GM04503 (cell line): Measurements from ENCODE around the gene KRTAP6-2.

ENCODE experiments used
- DNase-seq: peaks from one replicate; pipeline ENCODE4 v3.0.0-alpha.2; 2012; ENCODE audit warnings: low read depth

Gene KRTAP6-2, protein sequence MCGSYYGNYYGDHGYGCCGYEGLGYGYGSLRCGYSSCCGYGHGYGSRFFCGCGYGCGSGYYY

DNA sequence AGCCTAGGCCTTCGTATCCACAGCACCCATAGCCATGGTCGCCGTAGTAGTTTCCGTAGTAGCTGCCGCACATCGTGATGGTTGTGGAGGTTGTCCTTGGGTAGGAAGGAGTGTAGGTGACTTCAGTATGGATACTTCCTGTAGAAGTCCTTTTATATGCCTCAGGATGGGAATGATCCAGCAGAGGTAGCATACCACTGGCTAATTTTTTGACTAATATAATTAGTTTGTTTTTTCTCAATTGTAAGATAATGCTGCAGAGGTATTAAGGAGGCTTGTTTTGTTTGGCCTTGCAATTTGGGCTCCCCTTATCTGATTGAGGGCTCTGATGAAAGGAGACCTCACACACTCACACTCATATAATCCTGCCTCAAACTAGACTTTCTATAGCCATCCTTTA lies at the start of gene KRTAP6-2:
TSS of gene KRTAP6-2 (minus strand) at position 101 of the 400 bp plus-strand sequence. CDS start at position 73, 28 bp downstream.
- no peak for DNase-seq

GRCh38 chr21:30646904-30647414 lies 48.3 kb upstream of the KRTAP6-2 start:
- no peak for DNase-seq

DNA sequence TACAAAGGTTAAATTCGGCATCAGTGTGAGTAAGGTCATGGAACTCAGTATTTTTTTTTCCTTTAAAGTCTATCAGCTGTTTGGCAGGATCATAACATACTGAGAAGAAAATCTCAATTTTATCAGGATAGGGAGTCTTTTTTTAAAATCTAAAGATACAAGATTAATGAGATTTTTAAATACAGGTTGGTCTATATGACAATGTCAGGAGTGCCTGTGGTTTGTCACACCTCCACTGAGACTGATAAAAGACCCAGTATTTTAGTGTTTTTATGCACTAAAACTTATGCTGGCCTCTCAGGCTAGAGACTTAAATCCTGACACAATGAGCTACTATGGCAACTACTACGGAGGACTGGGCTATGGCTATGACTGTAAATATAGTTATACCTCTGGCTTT lies 43.9 kb upstream of the KRTAP6-2 start, which contains the start of gene KRTAP20-3:
TSS of gene KRTAP20-3 (plus strand) at position 301 of the 400 bp plus-strand sequence.
- DNase-seq: no peak

- DNase-seq: no peak
These were observed 40.0 kb upstream of the KRTAP6-2 start for GRCh38 chr21:30638686-30639085.

GRCh38 chr21:30634906-30635305 lies 36.2 kb upstream of the KRTAP6-2 start, which contains the start of gene KRTAP20-2:
TSS of gene KRTAP20-2 (plus strand) at chr21:30635206. CDS start at chr21:30635264, 58 bp downstream.
- DNase-seq: no peak

- DNase-seq: no peak
These were observed 30.5 kb upstream of the KRTAP6-2 start for GRCh38 chr21:30629200-30629599.

- DNase-seq: no peak
These were observed 29.4 kb upstream of the KRTAP6-2 start for GRCh38 chr21:30628109-30628508.

GRCh38 chr21:30625449-30626165 lies 26.9 kb upstream of the KRTAP6-2 start:
- no peak for DNase-seq

- DNase-seq: no peak
These were observed 24.7 kb upstream of the KRTAP6-2 start for GRCh38 chr21:30623362-30623761.

DNA sequence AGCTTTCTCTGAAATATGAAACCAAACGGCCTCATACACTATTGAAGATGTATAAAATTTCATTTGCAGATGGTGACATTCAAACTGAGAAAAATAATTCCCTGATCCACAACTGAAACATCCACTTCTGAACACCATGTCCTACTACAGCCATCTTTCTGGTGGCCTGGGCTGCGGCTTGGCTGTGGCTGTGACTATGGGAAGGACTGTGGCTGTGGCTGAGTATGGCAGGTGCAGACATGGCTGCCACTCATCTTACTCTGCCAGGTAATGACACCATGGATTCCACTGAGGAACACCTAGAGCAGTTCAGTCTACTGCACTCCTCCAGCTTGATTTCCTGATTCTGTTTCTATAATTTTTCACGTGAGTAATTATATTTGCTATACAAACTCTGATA lies 21.8 kb upstream of the KRTAP6-2 start, which contains the start of gene KRTAP20-4:
TSS of gene KRTAP20-4 (plus strand) at position 106 of the 400 bp plus-strand sequence.
- DNase-seq: no peak

DNA sequence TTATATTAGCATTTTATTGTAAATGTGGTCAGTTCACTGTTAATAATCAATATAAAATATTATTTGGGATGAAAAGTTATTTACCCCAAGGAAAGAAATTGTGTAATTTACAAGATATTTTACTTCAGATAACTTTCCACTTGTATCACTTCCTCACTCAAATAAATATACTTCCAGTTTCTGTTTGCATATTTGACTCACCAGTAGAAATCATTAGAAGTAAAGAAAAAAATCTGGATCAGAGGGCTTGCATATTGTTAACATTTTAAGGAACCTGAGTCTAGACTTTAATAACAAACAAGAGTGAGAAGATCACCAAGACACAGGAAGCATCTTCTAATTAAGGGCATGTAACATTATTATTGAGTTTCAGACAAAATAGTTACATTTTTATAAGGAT lies 21.4 kb upstream of the KRTAP6-2 start:
- DNase-seq: no peak

DNA sequence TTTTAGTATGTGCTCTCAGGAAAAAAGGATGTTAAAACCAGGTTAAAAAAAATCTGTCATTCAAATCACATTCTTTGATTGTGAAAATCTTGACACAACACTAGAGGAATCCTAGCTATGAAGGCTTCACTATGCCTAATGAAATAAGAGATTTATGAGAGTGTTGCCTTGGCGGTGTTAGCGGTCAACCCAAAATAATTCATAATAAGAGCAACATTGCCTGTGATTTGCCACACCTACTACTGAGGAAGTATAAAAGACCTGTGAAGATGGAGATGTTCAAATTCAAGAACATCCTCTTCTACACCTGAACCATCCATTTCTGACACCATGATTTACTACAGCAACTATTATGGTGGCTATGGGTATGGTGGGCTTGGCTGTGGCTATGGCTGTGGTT lies 17.4 kb upstream of the KRTAP6-2 start, which contains the start of gene KRTAP20-1:
TSS of gene KRTAP20-1 (plus strand) at position 301 of the 400 bp plus-strand sequence. CDS start at position 331, 30 bp downstream.
- no peak for DNase-seq

DNA sequence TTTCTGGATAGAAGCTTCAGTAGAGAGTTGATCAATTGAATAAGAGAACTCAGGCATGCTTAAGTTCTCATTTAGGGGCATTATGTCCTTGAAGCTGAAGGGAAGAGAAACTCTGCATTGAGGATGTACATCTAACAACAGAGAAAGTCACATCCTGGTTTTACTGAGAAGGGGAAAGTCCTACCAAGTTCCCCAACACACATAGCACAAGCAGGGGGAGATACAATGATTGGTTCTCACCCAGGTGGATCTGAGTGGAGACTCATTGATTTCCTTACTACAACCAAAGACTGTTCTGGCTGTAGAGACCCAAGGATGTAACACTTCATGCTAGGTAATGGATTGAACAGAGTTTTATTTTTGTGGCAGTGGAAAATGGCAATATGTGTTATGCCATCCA lies 16.5 kb upstream of the KRTAP6-2 start:
- DNase-seq: no peak

- no peak for DNase-seq
These were observed 15.1 kb upstream of the KRTAP6-2 start, which contains the start of gene KRTAP6-1 for GRCh38 chr21:30613836-30614235. TSS of gene KRTAP6-1 (minus strand) at chr21:30613930. CDS start at chr21:30613904, 26 bp downstream.

DNA sequence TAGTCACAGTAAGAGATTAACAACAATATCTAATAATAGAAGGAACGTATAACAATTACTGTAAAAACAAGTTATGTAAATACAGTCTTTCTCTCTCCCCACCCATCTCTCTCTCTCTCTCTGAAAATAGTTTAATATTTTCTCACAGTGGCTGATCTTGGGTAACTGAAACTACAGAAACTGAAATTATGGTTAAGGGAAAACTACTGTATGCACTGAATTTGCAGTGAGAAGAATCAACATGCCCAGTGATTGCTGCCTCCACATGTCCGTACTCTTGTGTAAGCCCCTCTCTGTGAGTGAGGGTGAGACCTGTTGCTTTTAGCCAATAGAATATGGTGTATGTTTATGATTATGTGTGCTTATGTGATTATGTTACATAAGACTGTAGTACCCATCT lies 13.4 kb upstream of the KRTAP6-2 start:
- DNase-seq: no peak

GRCh38 chr21:30605968-30606367 lies 7.3 kb upstream of the KRTAP6-2 start:
- no peak for DNase-seq

GRCh38 chr21:30600787-30601186 lies 2.1 kb upstream of the KRTAP6-2 start, which contains the start of gene KRTAP22-1:
TSS of gene KRTAP22-1 (plus strand) at chr21:30601087.
- DNase-seq: no peak

DNA sequence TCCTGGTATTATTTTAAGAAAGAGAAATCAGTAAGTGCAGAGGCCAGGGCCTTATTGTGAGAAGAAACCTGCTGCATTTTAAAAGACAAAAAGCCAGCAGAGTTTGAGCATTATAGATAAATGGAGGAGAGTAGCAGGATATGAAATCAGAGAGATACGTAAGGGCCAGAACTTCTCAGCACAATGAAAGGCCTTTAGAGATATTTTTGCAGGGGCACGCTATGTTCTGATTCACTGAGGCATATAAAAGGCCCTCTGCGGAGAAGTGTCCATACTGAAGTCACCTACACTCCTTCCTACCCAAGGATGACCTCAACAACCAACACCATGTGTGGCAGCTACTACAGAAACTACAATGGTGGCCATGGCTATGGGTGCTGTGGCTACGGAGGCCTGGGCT lies 6.6 kb downstream of the KRTAP6-2 start, which contains the start of gene KRTAP6-3:
TSS of gene KRTAP6-3 (plus strand) at position 301 of the 400 bp plus-strand sequence. CDS start at position 307, 6 bp downstream.
- DNase-seq: no peak

DNA sequence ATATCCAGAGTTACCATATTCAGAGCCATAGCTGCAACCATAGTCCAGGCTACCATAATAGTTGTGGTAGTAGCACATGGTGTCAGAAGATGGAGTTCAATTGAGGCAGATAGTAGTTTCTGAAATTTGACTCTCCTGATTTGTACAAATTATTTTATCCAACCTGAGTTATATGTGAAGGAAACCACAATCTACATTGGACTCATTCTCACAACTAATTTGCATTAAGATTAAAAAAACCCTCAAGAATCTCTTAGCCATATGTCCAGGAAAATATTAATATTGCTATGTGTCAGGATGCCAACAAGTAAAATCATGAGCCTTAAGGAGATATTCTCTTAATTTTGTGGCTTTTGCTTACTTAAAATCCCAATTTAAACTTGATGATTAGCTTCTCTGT lies 8.4 kb downstream of the KRTAP6-2 start, which contains the start of gene KRTAP22-2:
TSS of gene KRTAP22-2 (minus strand) at position 101 of the 400 bp plus-strand sequence.
- DNase-seq: no peak

DNA sequence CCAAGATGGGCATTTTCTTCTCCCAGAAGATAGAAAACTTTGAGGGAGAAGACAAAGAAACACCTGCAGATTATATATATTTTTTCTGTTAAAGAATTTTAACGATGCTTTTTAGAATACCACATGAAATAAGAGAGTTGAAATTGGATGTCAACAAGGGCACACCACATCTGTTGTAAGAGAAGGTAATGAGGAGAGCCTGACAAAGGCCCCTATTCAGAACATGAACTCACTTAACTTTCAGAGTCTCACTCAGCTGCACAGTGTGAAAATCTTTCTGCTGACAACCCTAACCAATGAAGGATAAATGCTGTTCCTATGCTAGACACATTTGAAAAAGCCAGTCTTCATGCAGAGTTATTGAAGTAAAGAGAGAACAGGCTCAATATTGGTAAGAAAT lies 15.8 kb downstream of the KRTAP6-2 start:
- DNase-seq: no peak

GRCh38 chr21:30580132-30580531 lies 18.6 kb downstream of the KRTAP6-2 start:
- no peak for DNase-seq

- no peak for DNase-seq
These were observed 19.4 kb downstream of the KRTAP6-2 start for GRCh38 chr21:30579346-30579745.

- no peak for DNase-seq
These were observed 20.9 kb downstream of the KRTAP6-2 start for GRCh38 chr21:30577766-30578165.
